GM12878 (cell line): ENCODE data around the gene PRPF40B.

ENCODE experiments used
- CTCF ChIP-seq, 3 experiments: IDR thresholded peaks in 2 of 3; conservative IDR thresholded peaks in 1 of 3; 2 replicates each; pipeline ENCODE4 v1.5.1; 2011; ENCODE audit warnings: low read depth in 3 of 3, low read length in 3 of 3, mild to moderate bottlenecking in 3 of 3, control low read depth in 2 of 3, moderate library complexity in 2 of 3, inconsistent platforms in 1 of 3, mixed read lengths in 1 of 3; ENCODE audit not compliant: control insufficient read depth in 2 of 3, insufficient read depth in 1 of 3; ENCODE audit errors: extremely low read depth in 1 of 3
- IRF3 ChIP-seq: fragments of 450-650 bp; IDR thresholded peaks from 2 replicates; pipeline ENCODE4 v1.6.1; 2014; ENCODE audit warnings: mild to moderate bottlenecking
- NR2C2 ChIP-seq: IDR thresholded peaks from 2 replicates; pipeline ENCODE4 v1.6.1; 2011; ENCODE audit warnings: borderline replicate concordance, low read depth; ENCODE audit not compliant: control insufficient read depth, insufficient read length
- POLR2A ChIP-seq: IDR thresholded peaks from 2 replicates; pipeline ENCODE4 v1.6.1; 2011; ENCODE audit warnings: low read depth, mild to moderate bottlenecking, low read length
- RAD21 ChIP-seq: IDR thresholded peaks from 2 replicates; pipeline ENCODE4 v1.6.1; 2011; ENCODE audit warnings: mild to moderate bottlenecking, low read depth, low read length, moderate library complexity; ENCODE audit not compliant: insufficient read depth
- RFX5 ChIP-seq: IDR thresholded peaks from 2 replicates; pipeline ENCODE4 v1.6.1; 2011; ENCODE audit warnings: low read depth, low read length, improper control_type of control experiment
- SRF ChIP-seq, 2 experiments: IDR thresholded peaks; 2 replicates each; pipeline ENCODE4 v1.6.1; 2011; ENCODE audit warnings: low read depth in 2 of 2, low read length in 2 of 2, mild to moderate bottlenecking in 1 of 2, moderate library complexity in 1 of 2

DNA sequence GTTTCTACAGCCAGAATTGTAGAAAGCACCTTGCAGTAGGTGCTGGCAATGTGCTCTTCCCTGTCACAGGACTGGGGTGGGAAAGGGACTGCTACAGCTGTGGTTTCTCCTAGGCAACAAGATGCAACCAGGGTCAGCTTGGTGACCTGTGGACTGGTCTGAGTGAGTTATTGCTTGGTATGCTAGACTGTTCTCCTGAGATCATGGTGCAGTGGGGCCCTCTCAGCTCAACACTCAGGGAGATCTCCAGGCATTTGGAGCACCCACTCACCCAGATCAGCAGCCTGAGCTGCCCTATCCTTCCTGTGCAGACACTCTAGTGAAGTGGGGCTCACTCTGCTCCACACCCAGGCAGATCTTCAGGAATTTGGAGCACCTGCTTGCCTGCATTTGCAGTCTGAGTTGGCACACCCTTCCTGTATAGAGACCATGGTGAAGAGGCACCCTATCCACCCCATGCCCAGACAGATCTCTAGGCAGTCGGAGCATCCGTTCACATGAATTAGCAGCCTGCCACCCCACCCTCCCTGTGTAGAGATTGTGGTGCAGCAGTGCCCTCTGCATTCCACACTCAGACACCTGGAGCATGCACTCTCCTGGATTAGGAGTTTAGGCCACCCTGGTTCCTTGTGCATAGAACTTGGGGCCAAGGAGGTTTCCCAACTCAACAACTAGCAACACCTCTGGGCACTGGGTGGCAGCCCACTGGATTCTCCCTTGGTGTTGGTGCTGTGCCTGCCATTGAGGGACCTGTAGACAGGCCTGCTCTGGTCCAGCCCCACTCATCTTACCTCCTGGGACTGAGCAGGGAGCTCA lies 14.1 kb upstream of the PRPF40B start:
- no peak for TF ChIP-seq NR2C2
- no peak for TF ChIP-seq POLR2A
- TF ChIP-seq SRF (IDR thresholded peaks at IDR 0.05; ENCODE audit: low read depth in 2 of 2, low read length in 2 of 2) = no peak
- no peak for TF ChIP-seq CTCF (IDR thresholded peaks at IDR 0.05 in 2 of 3, conservative IDR thresholded peaks at IDR 0.05 in 1 of 3; ENCODE audit: control insufficient read depth in 2 of 3, extremely low read depth in 1 of 3, insufficient read depth in 1 of 3, low read depth in 3 of 3, low read length in 3 of 3)
- TF ChIP-seq IRF3 = no peak
- no peak for TF ChIP-seq RFX5
- no peak for TF ChIP-seq RAD21
